ENCODE results near the gene NOC4L.
"Not testable (repeated sequence)": the region's sequence is repeated elsewhere in the genome, so short reads cannot be mapped to it uniquely, and the experiment has no call there.

Gene NOC4L

DNA sequence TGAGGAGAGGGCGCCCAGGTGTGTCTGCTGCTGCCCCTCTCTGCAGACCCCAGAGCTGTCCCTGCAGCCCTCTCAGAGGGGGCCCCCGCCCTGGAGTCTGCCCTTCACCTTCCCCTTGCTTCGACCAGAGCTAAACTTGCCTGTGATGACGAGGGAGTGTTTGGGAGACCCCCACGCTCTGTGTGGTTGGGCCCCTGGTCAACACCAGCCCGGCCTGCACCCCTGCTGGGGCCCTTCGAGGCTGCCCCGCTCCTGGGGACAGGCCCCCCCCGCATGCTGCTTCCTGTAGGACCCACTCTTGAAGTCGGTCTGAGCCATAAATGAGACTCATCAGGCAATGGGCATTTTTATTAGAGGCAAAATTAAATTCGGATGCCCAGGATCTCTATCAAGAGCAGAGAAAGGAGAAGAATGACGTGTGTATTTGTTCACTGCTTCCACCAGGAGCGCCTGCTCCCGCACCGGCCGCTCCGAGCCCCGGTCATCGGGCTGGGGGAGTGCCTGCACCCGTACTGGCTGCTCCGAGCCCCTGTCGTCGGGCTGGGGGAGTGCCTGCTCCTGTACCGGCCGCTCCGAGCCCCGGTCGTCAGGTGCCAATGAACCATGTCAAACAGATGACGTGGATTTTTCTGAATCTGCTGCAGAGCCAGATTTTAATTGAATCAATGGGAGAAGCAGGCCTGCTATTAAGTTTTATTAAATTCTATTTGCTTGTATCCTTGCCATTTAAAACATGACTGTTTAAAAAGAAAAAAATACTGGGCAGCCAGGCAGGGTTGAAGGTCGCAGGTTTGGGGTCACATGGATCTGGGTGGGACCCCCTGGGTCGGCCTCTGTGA is 47.7 kb downstream of the NOC4L start:
- no peak for TF ChIP-seq CTCF (IDR thresholded peaks at IDR 0.05; ENCODE audit: borderline replicate concordance, insufficient read depth, low read depth, low read length)
- no peak overlapping the region for H3K4me3 ChIP-seq (ENCODE audit: low read depth, low read length)

- no peak for TF ChIP-seq CTCF (IDR thresholded peaks at IDR 0.05; ENCODE audit: borderline replicate concordance, insufficient read depth, low read depth, low read length)
- no peak overlapping the region for H3K4me3 ChIP-seq (ENCODE audit: low read depth, low read length)
Measured at GRCh38 chr12:132194056-132194455, 49.8 kb downstream of the NOC4L start.

GRCh38 chr12:132194556-132194955 is 50.3 kb downstream of the NOC4L start:
- TF ChIP-seq CTCF (IDR thresholded peaks at IDR 0.05; ENCODE audit: borderline replicate concordance, insufficient read depth, low read depth, low read length): no peak
- no peak overlapping the region for H3K4me3 ChIP-seq (ENCODE audit: low read depth, low read length)

GRCh38 chr12:132195242-132195641 is 51.0 kb downstream of the NOC4L start:
- H3K4me3 ChIP-seq (ENCODE audit: low read depth, low read length): not testable (repeated sequence)

DNA sequence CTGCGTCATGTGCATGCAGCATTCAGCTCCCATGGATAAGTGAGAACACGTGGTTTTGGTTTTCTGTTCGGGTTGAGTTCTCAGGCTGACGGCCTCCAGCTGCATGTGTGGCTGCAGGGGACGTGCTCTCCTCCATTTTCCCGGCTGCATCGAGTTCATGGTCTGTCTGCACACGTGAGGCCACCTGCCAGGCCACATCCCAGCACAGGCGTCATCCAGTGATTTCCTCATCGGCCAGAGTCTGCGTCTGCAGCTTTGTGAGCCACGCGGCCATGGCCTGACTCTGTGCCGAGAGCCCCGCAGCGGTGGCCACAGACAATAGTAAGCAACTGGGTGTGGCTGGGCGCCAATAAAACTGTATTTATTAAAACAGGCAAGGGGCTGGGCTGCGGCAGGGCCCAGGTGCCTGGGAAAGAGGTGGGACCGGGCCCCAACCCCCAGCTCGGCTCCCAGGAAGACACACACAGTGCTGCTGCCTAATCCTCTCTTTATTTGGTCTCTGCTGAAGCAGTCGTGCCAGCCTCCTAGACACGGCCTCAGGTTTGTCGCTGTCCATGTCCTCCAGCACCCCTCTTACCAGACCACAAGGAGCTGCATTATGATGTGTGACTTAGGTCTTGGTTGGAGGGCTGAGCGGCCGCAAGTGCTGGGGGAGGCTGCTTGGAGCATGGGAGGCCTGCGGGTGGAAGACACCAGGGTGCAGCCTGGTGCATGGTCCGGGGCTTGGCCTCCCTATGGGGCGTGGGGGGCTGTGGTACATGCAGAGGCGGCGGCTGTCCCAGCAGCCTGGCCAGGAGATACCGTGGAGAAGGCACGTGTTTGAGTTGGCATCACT is 52.0 kb downstream of the NOC4L start:
- no peak overlapping the region for H3K4me3 ChIP-seq (ENCODE audit: low read depth, low read length)
- TF ChIP-seq CTCF (IDR thresholded peaks at IDR 0.05; ENCODE audit: borderline replicate concordance, insufficient read depth, low read depth, low read length): no peak

- TF ChIP-seq CTCF (IDR thresholded peaks at IDR 0.05; ENCODE audit: borderline replicate concordance, insufficient read depth, low read depth, low read length): no peak
- no peak overlapping the region for H3K4me3 ChIP-seq (ENCODE audit: low read depth, low read length)
Measured at GRCh38 chr12:132196873-132197390, 52.7 kb downstream of the NOC4L start.

DNA sequence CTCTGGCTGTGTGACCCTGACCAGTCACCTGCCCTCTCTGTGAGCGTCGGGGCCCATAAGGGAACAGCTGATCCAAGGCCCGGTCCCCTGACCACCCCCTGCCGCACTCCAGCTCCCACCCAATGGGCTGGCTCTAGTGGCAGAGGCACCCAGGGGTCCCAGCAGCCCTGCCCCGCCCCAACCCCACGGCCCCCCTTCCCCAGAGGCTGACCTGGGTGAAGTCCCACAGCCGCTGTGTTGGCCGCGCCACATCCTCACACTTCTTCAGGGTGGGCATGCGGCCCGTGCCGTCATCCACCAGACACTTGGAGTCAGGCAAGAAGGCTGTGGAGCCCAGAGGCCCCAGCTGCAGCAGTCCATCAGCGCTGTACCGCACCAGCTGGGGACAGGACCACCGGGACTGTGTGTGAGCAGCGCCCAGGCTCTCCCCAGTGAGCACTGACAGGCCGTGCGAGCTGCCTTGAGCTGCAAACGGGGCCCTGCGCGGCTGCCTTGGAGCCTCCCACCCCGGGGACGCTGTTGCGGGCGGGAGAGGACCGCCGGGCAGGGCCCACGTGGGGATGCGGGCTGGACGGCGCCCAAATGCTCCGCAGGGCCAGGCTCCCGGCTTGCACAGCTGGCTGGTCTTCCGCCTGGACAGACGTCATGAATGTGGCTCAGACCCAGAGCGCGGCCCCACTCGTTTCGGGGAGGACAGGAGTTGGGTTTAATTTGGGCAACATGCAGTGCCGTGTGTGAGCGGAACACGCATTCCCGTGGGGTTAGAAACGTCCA is 53.5 kb downstream of the NOC4L start:
- no peak overlapping the region for H3K4me3 ChIP-seq (ENCODE audit: low read depth, low read length)
- TF ChIP-seq CTCF (IDR thresholded peaks at IDR 0.05; ENCODE audit: borderline replicate concordance, insufficient read depth, low read depth, low read length): no peak
